ENCODE results near the gene KDM2A.

DNA sequence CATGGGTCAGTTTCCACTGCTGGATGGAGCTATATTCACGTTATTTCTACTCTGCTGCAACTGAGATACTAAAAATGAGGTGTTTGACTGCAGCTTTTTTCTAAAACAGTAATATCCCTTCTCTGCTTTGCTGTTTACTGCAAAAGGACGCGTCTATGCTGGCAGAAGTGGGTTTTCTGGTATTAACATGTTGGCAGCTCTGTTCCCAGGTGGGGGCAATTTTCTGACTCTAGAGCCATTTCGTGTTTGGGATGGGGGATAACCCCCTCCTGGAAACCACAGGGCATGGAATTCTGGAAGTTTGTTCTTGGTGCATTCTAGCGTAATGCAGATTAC lies 152.1 kb downstream of the KDM2A start:
- TF ChIP-seq, protein P1, sequence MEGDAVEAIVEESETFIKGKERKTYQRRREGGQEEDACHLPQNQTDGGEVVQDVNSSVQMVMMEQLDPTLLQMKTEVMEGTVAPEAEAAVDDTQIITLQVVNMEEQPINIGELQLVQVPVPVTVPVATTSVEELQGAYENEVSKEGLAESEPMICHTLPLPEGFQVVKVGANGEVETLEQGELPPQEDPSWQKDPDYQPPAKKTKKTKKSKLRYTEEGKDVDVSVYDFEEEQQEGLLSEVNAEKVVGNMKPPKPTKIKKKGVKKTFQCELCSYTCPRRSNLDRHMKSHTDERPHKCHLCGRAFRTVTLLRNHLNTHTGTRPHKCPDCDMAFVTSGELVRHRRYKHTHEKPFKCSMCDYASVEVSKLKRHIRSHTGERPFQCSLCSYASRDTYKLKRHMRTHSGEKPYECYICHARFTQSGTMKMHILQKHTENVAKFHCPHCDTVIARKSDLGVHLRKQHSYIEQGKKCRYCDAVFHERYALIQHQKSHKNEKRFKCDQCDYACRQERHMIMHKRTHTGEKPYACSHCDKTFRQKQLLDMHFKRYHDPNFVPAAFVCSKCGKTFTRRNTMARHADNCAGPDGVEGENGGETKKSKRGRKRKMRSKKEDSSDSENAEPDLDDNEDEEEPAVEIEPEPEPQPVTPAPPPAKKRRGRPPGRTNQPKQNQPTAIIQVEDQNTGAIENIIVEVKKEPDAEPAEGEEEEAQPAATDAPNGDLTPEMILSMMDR (IDR thresholded peaks at IDR 0.05) = no peak
- TF ChIP-seq POLR2A (IDR thresholded peaks at IDR 0.05) = no peak
